DND-41 (cell line): Measurements from ENCODE around the gene LILRB3.

Source experiments
- ATAC-seq: fragments of 200-7000 bp; cut with Tn5 transposase; 3 replicates; pipeline ENCODE4 v1.9.1; 2021; ENCODE audit warnings: low read depth; ENCODE audit not compliant: insufficient read depth
- DNase-seq: peaks from one replicate; pipeline ENCODE4 v3.0.0-alpha.2; 2020
- H2AFZ ChIP-seq: 2 replicates; pipeline ENCODE4 v1.6.0; 2012; ENCODE audit warnings: low read depth, low read length
- H3K27ac ChIP-seq: 2 replicates; pipeline ENCODE4 v1.5.1; 2012; ENCODE audit warnings: low read length, inconsistent platforms
- H3K27me3 ChIP-seq: fragments of 200-600 bp; sonication (generic); 2 replicates; pipeline ENCODE4 v1.6.0; 2012; ENCODE audit warnings: low read length, mild to moderate bottlenecking, inconsistent platforms; ENCODE audit not compliant: insufficient read depth, poor library complexity
- H3K36me3 ChIP-seq: 2 replicates; pipeline ENCODE4 v1.5.1; 2012; ENCODE audit warnings: low read length, inconsistent platforms; ENCODE audit not compliant: insufficient read depth
- H3K4me1 ChIP-seq: 2 replicates; pipeline ENCODE4 v1.5.1; 2012; ENCODE audit warnings: mild to moderate bottlenecking, low read length; ENCODE audit not compliant: insufficient read depth
- H3K4me2 ChIP-seq: 2 replicates; pipeline ENCODE4 v1.6.0; 2012; ENCODE audit warnings: mild to moderate bottlenecking, moderate library complexity, low read length, inconsistent platforms; ENCODE audit not compliant: insufficient read depth
- H3K4me3 ChIP-seq, 2 experiments: fragments of 200-600 bp in 1 of 2; shearing (Covaris generic) in 1 of 2; 2 replicates each; pipeline ENCODE4 v1.5.1; 2012 to 2016; ENCODE audit warnings: inconsistent platforms in 2 of 2, low read length in 2 of 2, mild to moderate bottlenecking in 2 of 2, low read depth in 1 of 2, moderate library complexity in 1 of 2
- H3K79me2 ChIP-seq: 2 replicates; pipeline ENCODE4 v1.6.0; 2012; ENCODE audit warnings: low read length, inconsistent platforms; ENCODE audit not compliant: insufficient read depth
- H3K9ac ChIP-seq: 2 replicates; pipeline ENCODE4 v1.6.0; 2012; ENCODE audit warnings: low read depth, mild to moderate bottlenecking, inconsistent platforms, low read length, moderate library complexity
- H3K9me3 ChIP-seq: 2 replicates; pipeline ENCODE4 v1.5.1; 2012; ENCODE audit warnings: low read length, moderate library complexity, mild to moderate bottlenecking, inconsistent platforms; ENCODE audit not compliant: insufficient read depth, severe bottlenecking
- H4K20me1 ChIP-seq: 2 replicates; pipeline ENCODE4 v1.6.0; 2012; ENCODE audit warnings: low read length; ENCODE audit not compliant: insufficient read depth
- CTCF ChIP-seq: IDR thresholded peaks from 2 replicates; pipeline ENCODE4 v1.5.1; 2012; ENCODE audit warnings: borderline replicate concordance, low read length, moderate library complexity, mild to moderate bottlenecking; ENCODE audit not compliant: poor library complexity, severe bottlenecking; ENCODE audit errors: extremely low read depth
- EZH2 ChIP-seq: IDR thresholded peaks from 3 replicates; pipeline ENCODE4 v1.6.1; 2012; ENCODE audit warnings: borderline replicate concordance, low read depth, mild to moderate bottlenecking, moderate library complexity, low read length, inconsistent platforms; ENCODE audit not compliant: severe bottlenecking

LILRB3 gene

GRCh38 chr19:54168174-54168917, 54.5 kb downstream of the LILRB3 start:
- Histone ChIP-seq H2AFZ (peak overlapping the region; percentile 57), H3K4me1 (peaks cover 10% of the 10 kb centered on the region), H3K4me3 (peak overlapping the region in 1 of 2 experiments; percentile 33; a peak in 1 of 4 replicates), H3K4me2 (peak overlapping the region; percentile 55), H3K9me3 (no peaks in the 10 kb centered on the region), H3K79me2 (no peaks in the 10 kb centered on the region), H3K27ac (no peak overlapping the region), H4K20me1 (0 out of 2 replicates have a peak, but pooled peaks cover 3% of the 10 kb centered on the region), H3K36me3 (no peaks in the 10 kb centered on the region), H3K9ac (peak overlapping the region; percentile 30; the same call in 1 of the 2 replicates), H3K27me3 (no peaks in the 10 kb centered on the region)
- DNase-seq, result peak; percentile 92
- peak; percentile 99 for ATAC-seq
- TF ChIP-seq CTCF (peak; percentile 88), EZH2 (no peak)
